ENCODE data around the gene PDE6G. TPM values are rescaled to one million over a fixed set of nuclear protein-coding genes. Genes with fewer than 3 reads are reported as not detected.
A peak's percentile ranks its signal among the peaks of the same experiment; 100 is the strongest.

PDE6G gene
- total and polyA plus RNA-seq, 2 donors (not counting 3 experiments of a cell fraction or from before 2014, with no cell fraction given): 1.8 to 3.7 TPM

DNA sequence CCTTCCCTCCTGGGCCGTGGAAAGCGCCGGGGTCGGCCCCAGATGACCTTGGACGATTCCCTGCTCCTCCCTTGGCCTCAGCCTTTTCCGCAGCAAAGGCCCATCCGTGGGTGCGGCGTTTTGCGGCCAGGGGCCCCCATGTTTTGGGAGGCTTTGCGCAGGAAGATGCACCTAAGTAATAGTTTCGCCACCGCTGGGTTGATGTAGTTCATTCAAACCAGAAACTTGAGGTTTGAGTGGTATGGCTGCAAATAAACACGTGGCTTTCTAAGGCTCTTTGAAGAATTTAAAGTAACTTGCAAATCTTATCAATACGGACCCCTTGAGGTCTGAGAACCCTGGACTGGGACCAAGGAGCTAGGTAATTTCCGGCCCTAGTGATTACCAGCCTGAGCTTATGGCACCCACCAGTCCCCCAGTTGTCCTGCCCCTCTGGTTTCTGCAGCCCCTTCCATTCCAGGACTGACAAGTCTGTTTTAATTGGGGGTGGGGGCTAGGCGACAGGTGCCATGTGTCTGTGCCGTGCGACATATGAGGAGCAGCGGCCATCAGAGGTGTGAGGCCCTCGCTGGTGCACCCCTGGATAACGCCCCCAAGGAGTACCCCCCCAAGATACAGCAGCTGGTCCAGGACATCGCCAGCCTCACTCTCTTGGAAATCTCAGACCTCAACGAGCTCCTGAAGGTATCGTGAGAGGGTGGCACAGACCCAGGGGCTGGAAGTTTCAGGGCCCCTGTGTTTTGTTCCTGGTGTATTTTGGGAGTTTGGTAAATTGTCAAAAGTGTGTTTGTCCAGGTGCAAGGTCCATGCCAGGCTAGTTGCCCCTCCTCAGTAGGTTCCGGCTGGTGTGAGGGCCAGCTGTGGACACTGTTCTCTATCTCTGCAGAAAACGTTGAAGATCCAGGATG lies 47.7 kb upstream of the PDE6G start:
- intact Hi-C loops (cut with micrococcal nuclease) (loop anchor here (1.0 to 2.0 kb wide), 2 partner anchors 8 to 19 kb away; partner anchors contain the start of genes HGS and SLC25A10), dilution Hi-C loops (cut with MboI; ENCODE audit: extremely low pct_ligation_motif_present, low sequenced_read_pairs) (no loop called here)
- CTCF ChIA-PET: interaction anchor here (1.0 to 2.8 kb wide), 3 partner anchors 9 to 125 kb away, joined by 3 to 19 read pairs (median 3); partner anchors contain the start of genes ARL16 and HGS
- DNase-seq (ENCODE audit: low read depth, low spot score) (no peak), FAIRE-seq (no peak)
- Histone ChIP-seq H3K9me1 (replicated peaks; ENCODE audit: control insufficient read depth, extremely low read depth, insufficient read depth, low read length) (no peaks in the 10 kb centered on the region), H3K36me3 (ENCODE audit: control insufficient read depth in 2 of 2, extremely low read depth in 1 of 2, insufficient read depth in 2 of 2, low read length in 2 of 2) (peaks cover 3 to 28% of the 10 kb centered on the region in 2 experiments), H3K27me3 (ENCODE audit: control insufficient read depth in 2 of 2, insufficient read depth in 2 of 2, low read length in 2 of 2) (no peaks in the 10 kb centered on the region), H3K4me2 (ENCODE audit: insufficient read depth, low read length) (peak overlapping the region; percentile 79), H3K4me3 (replicated peaks in 1 of 3; ENCODE audit: insufficient read depth in 1 of 3, low read depth in 1 of 3, low read length in 3 of 3) (peak overlapping the region; percentile 70 to 86 (median 76)), H3K79me2 (ENCODE audit: control insufficient read depth, insufficient read depth, low read length) (peaks cover 30% of the 10 kb centered on the region), H3K27ac (ENCODE audit: insufficient read depth, low read depth, low read length) (peak overlapping the region; percentile 87), H2AFZ (ENCODE audit: low read depth, low read length) (no peak overlapping the region), H4K20me1 (replicated peaks; ENCODE audit: control insufficient read depth, extremely low read depth, insufficient read depth, low read length) (no peaks in the 10 kb centered on the region), H3K9ac (replicated peaks; ENCODE audit: extremely low read depth, insufficient read depth, low read length) (peak overlapping the region; percentile 98), H3K4me1 (ENCODE audit: control insufficient read depth, extremely low read depth, insufficient read depth, low read length) (peaks cover 19% of the 10 kb centered on the region), H3K9me3 (replicated peaks; ENCODE audit: control insufficient read depth, insufficient read depth, low read length) (no peaks in the 10 kb centered on the region)
- TSS peak; percentile 29 for BruUV-seq (replicated peaks)
- no peak for TF ChIP-seq FOS (IDR thresholded peaks at IDR 0.05; ENCODE audit: borderline replicate concordance, insufficient read depth, low read length)
- TF ChIP-seq EZH2 (IDR thresholded peaks at IDR 0.05; ENCODE audit: borderline replicate concordance, low read depth, low read length, severe bottlenecking): no peak
- TF ChIP-seq, protein P1, sequence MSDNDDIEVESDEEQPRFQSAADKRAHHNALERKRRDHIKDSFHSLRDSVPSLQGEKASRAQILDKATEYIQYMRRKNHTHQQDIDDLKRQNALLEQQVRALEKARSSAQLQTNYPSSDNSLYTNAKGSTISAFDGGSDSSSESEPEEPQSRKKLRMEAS (IDR thresholded peaks at IDR 0.05; ENCODE audit: insufficient read depth, insufficient read length): no peak
- TF ChIP-seq POLR2A (IDR thresholded peaks at IDR 0.05; ENCODE audit: low read depth, low read length): no peak
- TF ChIP-seq GATA2 (IDR thresholded peaks at IDR 0.05; ENCODE audit: insufficient read depth, insufficient read length, low read depth, low read length): no peak
- TF ChIP-seq POLR2AphosphoS5 (IDR thresholded peaks at IDR 0.05; ENCODE audit: insufficient read depth, low read depth, low read length): no peak
- TF ChIP-seq MYC (IDR thresholded peaks at IDR 0.05; ENCODE audit: low read depth, low read length): no peak
- TF ChIP-seq JUN (IDR thresholded peaks at IDR 0.05; ENCODE audit: borderline replicate concordance, insufficient read depth, insufficient read length, low read depth): no peak
- TF ChIP-seq, protein P2, sequence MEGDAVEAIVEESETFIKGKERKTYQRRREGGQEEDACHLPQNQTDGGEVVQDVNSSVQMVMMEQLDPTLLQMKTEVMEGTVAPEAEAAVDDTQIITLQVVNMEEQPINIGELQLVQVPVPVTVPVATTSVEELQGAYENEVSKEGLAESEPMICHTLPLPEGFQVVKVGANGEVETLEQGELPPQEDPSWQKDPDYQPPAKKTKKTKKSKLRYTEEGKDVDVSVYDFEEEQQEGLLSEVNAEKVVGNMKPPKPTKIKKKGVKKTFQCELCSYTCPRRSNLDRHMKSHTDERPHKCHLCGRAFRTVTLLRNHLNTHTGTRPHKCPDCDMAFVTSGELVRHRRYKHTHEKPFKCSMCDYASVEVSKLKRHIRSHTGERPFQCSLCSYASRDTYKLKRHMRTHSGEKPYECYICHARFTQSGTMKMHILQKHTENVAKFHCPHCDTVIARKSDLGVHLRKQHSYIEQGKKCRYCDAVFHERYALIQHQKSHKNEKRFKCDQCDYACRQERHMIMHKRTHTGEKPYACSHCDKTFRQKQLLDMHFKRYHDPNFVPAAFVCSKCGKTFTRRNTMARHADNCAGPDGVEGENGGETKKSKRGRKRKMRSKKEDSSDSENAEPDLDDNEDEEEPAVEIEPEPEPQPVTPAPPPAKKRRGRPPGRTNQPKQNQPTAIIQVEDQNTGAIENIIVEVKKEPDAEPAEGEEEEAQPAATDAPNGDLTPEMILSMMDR (IDR thresholded peaks at IDR 0.05; ENCODE audit: extremely low read depth in 1 of 2, insufficient read depth in 1 of 2, low read depth in 1 of 2, low read length in 2 of 2): no peak
- POLR2A ChIA-PET: interaction anchor here (1.0 kb wide), 1 partner anchor 21 kb away, joined by 4 read pairs; the partner anchor contains the start of gene ARL16

All from endothelial cell of umbilical vein (primary cell).